K562 (cell line): ENCODE data around the gene GSTM1. TPM values are rescaled to one million over a fixed set of nuclear protein-coding genes. Genes with fewer than 3 reads are reported as not detected.

Experiments
- MGA ChIP-seq: fragments of 450-650 bp; IDR thresholded peaks from 2 replicates; pipeline ENCODE4 v1.6.1; 2016; ENCODE audit warnings: mild to moderate bottlenecking, moderate library complexity
- TRIM25 ChIP-seq: fragments of 450-650 bp; IDR thresholded peaks from 2 replicates; pipeline ENCODE4 v1.7.0; 2016; ENCODE audit warnings: borderline replicate concordance
- USF1 ChIP-seq: sonication (generic); formaldehyde crosslinking; IDR thresholded peaks from 2 replicates; pipeline ENCODE4 v1.9.0; 2022; ENCODE audit warnings: mild to moderate bottlenecking, missing genetic modification reagents
- ZNF140 ChIP-seq: fragments of 250-450 bp; sonication (Bioruptor Pico); IDR thresholded peaks from 2 replicates; pipeline ENCODE4 v1.8.0; 2021; ENCODE audit warnings: moderate library complexity, mild to moderate bottlenecking, inconsistent platforms
- polyA plus RNA-seq, 8 experiments: library from polyadenylated mRNA; depleted of rRNA in 4 of 8; stranded (reverse) in 5 of 8; unstranded in 3 of 8; fragments of >200 nt; fragmentation: Nextera tagmentation in 2 of 8; fragmentation: Illumina TruSeq in 1 of 8; extraction: Ambion mirVana in 2 of 8; extraction: Trizol in 1 of 8; gene quantifications; 2 replicates each; pipeline versions ENCODE4 v1.2.1 to v1.2.3, GENCODE V29; 2011 to 2014; ENCODE audit warnings: inconsistent platforms in 1 of 8, missing spikeins in 1 of 8
- total RNA-seq, 7 experiments: library from RNA; depleted of rRNA in 6 of 7; stranded (reverse); fragments of >200 nt in 6 of 7; fragmentation: Illumina TruSeq in 2 of 7; extraction: Trizol in 2 of 7; gene quantifications; 2 replicates each; pipeline versions ENCODE4 v1.2.1 to v1.2.3, GENCODE V29; 2011 to 2021; ENCODE audit warnings: low replicate concordance in 1 of 7

Gene GSTM1
- total and polyA plus RNA-seq, 9 of the 15 experiments (the other 6 are each of a cell fraction or from before 2014, with no cell fraction given) = not detected

GRCh38 chr1:109739738-109740614, 52.4 kb downstream of the GSTM1 start (continued):
- peak; percentile 79 for TF ChIP-seq MGA
- 0 out of 2 replicates have a peak, but pooled peaks have one; percentile 17 for TF ChIP-seq USF1 (CRISPR knock-in tag)
- TF ChIP-seq TRIM25 = no peak
- no peak for TF ChIP-seq ZNF140 (CRISPR knock-in tag)
